Subcutaneous adipose tissue (tissue), 4 donors: Measurements from ENCODE around the gene SCRN2. TPM values are rescaled to one million over a fixed set of nuclear protein-coding genes. Genes with fewer than 3 reads are reported as not detected.

ENCODE experiments used
- CTCF ChIP-seq: fragments of 450-650 bp; IDR thresholded peaks from one replicate; pipeline ENCODE4 v1.5.1; 2016; ENCODE audit warnings: low read depth, mild to moderate bottlenecking, control low read depth, antibody characterized with exemption, moderate library complexity
- total RNA-seq, 4 donors: library from RNA; depleted of rRNA; stranded (reverse); fragments of >200 nt; gene quantifications; one replicate each; pipeline ENCODE4 v1.1.0, GENCODE V29; 2016

Gene SCRN2
- total RNA-seq, 4 donors from 2014 or later: 32.8 to 194 (median 79.8) TPM

GRCh38 chr17:47818002-47818695 is 22.9 kb downstream of the SCRN2 start:
- TF ChIP-seq CTCF: no peak

GRCh38 chr17:47816947-47817346 is 24.1 kb downstream of the SCRN2 start:
- no peak for TF ChIP-seq CTCF

GRCh38 chr17:47816111-47816735 is 24.9 kb downstream of the SCRN2 start:
- no peak for TF ChIP-seq CTCF

GRCh38 chr17:47815106-47815918 is 25.8 kb downstream of the SCRN2 start:
- TF ChIP-seq CTCF: no peak

GRCh38 chr17:47813512-47814031 is 27.5 kb downstream of the SCRN2 start:
- TF ChIP-seq CTCF: no peak

GRCh38 chr17:47813077-47813476 is 28.0 kb downstream of the SCRN2 start:
- no peak for TF ChIP-seq CTCF
